GM12864 (cell line): ENCODE results near the gene PNLIPRP1.

Experiments
- DNase-seq: peaks from one replicate; pipeline ENCODE4 v3.0.0-alpha.2; 2011; ENCODE audit warnings: low read depth
- H3K4me3 ChIP-seq: 2 replicates; pipeline ENCODE4 v1.5.1; 2011; ENCODE audit warnings: mild to moderate bottlenecking, low read depth, low read length, control low read depth
- TF ChIP-seq, protein P1 (sequence below): IDR thresholded peaks from 2 replicates; pipeline ENCODE4 v1.5.1; 2011; ENCODE audit warnings: low read depth, mild to moderate bottlenecking, moderate library complexity, low read length, control low read depth, inconsistent platforms; ENCODE audit errors: missing control alignments

The PNLIPRP1 gene

DNA sequence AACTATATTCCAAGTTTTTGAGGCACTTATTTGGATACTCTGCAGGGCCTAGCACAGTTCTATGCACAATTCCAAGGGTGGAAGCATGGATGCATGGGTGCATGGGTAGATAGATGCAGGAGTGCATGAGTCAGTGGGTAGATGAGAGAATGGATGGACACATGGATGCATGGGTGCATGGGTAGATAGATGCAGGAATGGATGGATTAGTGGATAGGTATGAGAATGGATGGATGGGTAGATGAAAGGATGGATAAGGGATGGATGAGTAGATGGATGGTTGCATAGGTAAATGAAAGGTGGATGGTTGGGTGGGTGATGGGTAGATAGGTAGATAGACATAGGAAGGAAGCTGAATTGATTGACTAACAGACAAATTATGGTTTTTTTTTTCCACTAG, 45.6 kb downstream of the PNLIPRP1 start:
- no peak for DNase-seq
- no peak overlapping the region for H3K4me3 ChIP-seq
- TF ChIP-seq, protein P1, sequence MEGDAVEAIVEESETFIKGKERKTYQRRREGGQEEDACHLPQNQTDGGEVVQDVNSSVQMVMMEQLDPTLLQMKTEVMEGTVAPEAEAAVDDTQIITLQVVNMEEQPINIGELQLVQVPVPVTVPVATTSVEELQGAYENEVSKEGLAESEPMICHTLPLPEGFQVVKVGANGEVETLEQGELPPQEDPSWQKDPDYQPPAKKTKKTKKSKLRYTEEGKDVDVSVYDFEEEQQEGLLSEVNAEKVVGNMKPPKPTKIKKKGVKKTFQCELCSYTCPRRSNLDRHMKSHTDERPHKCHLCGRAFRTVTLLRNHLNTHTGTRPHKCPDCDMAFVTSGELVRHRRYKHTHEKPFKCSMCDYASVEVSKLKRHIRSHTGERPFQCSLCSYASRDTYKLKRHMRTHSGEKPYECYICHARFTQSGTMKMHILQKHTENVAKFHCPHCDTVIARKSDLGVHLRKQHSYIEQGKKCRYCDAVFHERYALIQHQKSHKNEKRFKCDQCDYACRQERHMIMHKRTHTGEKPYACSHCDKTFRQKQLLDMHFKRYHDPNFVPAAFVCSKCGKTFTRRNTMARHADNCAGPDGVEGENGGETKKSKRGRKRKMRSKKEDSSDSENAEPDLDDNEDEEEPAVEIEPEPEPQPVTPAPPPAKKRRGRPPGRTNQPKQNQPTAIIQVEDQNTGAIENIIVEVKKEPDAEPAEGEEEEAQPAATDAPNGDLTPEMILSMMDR, result no peak

DNA sequence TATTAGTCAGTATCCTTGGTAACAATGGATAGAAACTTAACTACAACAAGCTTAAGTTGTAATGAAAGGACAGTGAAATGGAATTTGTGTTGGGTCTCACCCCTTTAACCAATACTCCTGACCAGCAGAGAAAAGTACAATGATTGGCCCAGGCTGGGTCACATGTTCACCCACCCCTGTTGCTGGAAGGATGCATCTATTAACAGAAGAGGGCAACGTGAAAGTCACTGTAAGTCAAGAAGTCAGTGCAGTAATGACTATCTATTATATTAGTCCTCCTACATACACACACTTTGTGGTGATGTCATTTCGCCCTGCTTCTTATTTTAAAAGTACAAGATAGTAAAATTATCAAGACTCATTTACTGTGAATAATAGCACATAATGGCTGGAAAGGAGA, 46.2 kb downstream of the PNLIPRP1 start:
- no peak overlapping the region for H3K4me3 ChIP-seq
- TF ChIP-seq, protein P1, result no peak

DNA sequence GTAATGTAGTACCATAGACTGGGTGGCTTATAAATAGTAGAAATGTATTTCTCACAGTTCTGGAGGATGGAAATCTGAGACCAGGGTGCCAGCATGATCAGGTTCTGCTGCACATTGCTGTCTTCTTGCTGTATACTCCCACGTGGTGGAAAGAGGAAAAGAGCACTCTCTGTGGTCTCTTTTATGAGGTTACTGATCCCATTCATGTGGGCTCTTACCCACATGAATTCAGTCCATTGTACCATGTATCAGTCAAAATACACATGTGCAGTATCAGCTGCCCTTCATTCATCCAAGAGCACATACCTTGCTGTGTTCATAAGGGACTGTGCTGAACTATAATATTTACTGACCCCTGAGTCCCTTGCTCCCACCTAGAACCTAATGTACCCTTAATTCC, 47.1 kb downstream of the PNLIPRP1 start:
- TF ChIP-seq, protein P1, result no peak

More for the DNA sequence above, 46.2 kb downstream of the PNLIPRP1 start:
- no peak for DNase-seq

DNA sequence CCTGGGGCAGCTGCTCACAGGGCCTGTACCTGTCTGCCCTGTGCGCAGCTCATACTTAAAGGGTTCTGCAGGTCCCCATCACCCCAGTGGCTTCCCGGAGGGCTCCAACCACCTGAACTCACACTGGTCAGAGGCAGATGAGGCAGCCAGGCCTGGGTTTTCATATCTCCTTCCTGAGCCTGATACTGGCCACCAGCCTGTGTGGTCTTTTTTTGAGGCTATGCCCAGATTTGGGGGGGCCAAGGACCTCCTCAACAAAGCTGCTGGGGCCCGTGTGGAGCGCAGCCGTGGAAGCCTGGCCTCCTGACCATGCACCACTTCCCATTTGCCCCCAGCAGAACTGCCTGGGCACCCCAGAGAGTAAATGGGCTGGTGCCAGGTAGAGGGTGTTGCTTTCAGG, 55.7 kb downstream of the PNLIPRP1 start:
- DNase-seq, result no peak
- TF ChIP-seq, protein P1, result no peak
- no peak overlapping the region for H3K4me3 ChIP-seq

More for the DNA sequence above, 47.1 kb downstream of the PNLIPRP1 start:
- DNase-seq, result no peak
- no peak overlapping the region for H3K4me3 ChIP-seq

DNA sequence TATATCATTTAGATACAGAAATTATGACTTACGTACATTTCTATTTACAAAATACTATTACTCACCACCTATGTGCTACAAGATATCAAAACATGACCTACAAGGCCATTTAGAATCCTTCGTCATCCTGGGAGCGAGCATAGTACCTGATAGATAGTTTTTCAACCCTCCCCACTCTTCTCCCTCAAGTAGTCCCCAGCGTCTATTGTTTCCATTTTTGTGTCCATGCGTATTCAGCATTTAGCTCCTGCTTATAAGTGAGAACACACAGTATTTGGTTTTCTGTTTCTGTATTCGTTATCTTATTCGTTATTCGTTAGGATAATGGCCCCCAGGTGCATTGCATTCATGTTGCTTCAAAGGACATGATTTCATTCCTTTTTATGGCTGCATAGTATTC, 58.1 kb downstream of the PNLIPRP1 start:
- no peak for DNase-seq
- no peak overlapping the region for H3K4me3 ChIP-seq
- TF ChIP-seq, protein P1, result no peak

DNA sequence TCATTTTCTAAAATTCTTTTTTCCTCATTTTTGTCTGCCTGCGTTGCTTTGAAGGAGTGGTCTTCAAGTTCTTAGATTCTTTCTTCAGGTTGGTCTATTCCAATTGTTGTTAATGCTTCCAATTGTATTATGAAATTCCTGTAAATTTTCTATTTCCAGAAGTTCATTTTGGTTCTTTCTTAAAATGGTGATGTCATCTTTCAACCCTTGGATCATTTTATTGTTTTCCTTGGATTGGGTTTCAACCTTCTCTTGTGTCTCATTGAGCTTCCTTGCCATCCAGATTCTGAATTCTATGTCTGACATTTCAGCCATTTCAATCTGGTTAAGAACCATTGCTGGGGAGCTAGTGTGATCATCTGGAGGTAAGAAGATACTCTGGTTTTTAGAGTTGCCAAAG, 63.1 kb downstream of the PNLIPRP1 start:
- H3K4me3 ChIP-seq, result no peak overlapping the region
- TF ChIP-seq, protein P1, result no peak
- no peak for DNase-seq

DNA sequence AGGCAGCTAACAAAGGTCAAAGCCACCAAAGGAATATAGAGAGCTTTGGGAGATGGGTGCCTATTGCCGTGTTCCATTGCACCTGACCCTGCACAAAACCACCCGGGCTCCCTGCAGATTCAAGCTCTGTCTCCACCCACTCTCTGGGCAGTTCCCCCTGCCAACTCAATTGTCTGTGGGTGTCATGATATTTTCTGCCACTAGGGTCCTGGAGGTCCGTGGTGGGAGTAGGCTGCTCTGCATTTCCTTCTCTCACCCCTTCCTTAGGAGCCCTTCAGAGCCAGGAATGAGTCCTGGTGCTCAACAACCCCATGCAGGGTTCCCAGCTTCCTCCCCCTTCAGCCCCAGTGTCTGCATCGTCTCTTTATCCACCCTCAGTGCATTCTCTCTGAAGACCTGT, 64.1 kb downstream of the PNLIPRP1 start:
- no peak for DNase-seq
- H3K4me3 ChIP-seq, result no peak overlapping the region
- TF ChIP-seq, protein P1, result peak; percentile 50
